Kidney tubule cell (primary cell): Measurements from ENCODE around the gene NUP205.

Source experiments
- DNase-seq: peaks from one replicate; pipeline ENCODE4 v3.0.0-alpha.2; 2018; ENCODE audit warnings: low spot score

The NUP205 gene

DNA sequence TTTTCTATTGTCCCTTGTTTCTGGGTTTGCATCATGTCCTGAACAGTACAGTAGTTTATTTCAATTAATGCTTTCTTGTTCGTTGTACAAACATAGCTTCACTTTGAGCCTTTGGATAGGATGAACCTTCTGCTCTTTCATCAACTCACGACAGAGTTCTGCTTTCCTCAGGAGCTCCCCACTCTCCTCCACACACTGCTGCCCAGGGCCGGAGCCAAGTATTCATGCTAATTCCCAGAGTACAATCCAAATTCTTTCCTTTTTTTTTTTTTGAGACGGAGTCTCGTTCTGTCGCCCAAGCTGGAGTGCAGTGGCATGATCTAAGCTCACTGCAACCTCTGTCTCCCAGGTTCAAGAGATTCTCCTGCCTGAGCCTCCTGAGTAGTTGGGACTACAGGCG lies 7.5 kb upstream of the NUP205 start:
- DNase-seq: no peak

DNA sequence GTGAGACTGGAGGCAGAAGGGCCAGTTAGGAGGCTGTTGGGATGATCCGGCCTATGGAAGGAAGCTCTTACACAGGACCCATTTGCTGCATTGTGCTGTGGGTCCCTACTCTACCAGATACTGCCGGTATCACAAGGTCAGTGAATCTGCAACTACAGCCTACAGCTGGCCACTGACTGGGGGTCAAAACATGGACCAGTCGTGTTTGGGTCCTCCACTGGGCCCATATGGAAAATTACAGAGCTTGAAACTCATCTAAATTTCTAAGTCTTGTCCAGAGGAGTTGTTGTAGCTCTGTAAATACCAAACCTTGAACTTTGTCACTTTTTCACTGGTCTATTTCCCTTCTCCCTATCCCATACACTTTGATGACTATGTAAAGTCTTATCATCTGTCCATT lies 5.6 kb upstream of the NUP205 start:
- DNase-seq: no peak

DNA sequence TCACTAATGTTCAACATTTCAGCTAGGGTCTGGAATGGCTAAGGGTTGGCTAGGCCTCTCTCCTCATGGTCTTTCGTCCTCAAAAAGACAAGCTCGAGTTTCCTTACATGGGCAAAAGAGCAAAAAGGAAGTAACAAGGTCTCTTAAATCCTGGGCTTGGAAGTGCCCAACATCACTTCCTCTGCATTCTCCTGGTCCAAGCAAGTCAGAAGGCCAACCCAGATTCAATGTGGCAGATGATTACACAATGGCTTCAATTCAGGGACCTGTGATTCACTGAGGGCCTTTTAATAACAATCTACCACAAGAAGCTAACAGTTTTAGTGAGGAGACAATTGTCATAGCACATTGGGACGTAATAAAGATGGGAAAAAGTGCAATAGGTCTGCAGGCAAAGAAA lies 4.4 kb upstream of the NUP205 start:
- no peak for DNase-seq

GRCh38 chr7:135558337-135558767 lies 635 bp downstream of the NUP205 start:
- peak; percentile 61 for DNase-seq

- no peak for DNase-seq
These were observed 1.2 kb downstream of the NUP205 start for GRCh38 chr7:135558881-135559280.

DNA sequence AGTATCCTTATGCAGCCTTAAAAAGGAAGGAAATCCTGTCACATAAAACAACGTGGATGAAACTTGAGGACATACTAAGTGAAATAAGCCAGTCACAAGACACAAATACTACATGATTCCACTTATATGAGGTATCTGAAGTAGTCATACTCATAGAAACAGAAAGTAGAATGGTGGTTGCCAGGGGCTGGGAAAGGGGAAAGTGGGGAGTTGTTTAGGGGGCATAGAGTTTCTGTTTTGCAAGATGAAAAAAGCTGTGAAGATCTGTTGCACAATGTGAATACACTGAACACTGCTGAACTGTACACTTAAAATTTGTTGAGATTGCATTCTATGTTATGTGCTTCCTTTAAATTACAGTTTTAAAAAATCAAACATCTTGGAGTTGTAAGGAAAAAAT lies 2.9 kb downstream of the NUP205 start:
- no peak for DNase-seq

DNA sequence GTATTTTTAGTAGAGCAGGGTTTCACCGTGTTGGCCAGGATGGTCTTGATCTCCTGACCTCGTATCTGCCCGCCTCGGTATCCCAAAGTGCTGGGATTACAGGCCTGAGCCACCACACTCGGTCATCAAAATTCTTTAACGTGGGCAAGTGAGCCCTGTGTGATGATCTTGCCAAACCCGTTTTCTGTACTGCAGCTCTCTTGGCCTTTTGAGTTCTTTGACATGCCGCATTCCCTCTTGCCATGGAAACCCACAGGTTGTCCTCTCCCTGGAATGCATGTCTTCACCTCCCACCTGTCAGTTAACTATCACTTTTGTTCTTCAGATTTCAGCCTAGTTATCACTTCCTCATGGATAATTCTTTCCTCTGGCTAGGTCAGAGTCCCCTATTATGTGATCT lies 5.0 kb downstream of the NUP205 start:
- peak; percentile 15 for DNase-seq

DNA sequence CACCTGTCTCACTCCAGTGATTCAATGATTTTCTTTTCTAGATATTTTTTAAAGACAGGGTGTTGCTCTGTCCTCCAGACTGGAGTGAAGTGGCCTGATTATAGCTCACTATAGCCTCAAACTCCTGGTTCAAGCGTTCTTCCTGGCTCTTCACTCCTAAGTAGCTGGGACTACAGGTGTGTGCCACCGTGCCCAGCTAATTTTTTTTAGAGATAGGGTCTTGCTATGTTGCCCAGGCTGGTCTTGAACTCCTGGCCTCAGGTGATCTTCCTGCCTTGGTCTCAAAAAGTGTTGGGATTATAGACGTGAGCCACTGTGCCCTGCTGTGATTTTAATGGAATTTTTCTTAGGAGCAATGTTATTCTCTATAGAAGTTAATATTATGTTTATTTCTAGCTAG lies 14.1 kb downstream of the NUP205 start:
- DNase-seq: no peak

- DNase-seq: no peak
These were observed 15.8 kb downstream of the NUP205 start for GRCh38 chr7:135573541-135573940.

DNA sequence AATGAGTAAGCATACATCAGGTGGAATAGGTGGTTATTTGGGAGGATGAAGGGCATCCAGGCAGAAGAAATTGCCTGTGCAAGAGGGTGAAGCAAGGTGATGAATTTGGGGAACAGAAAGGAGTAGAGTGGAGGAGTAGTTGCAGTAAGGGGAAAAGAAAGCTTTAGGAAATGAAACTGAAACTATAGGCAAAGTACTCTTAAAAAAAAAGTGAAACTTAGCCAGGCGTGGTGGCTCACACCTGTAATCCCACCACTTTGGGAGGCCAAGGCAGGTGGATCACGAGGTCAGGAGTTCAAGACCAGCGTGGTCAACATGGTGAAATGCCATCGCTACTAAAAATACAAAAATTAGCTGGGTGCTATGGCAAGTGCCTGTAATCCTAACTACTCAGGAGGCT lies 17.6 kb downstream of the NUP205 start:
- DNase-seq: no peak

GRCh38 chr7:135578569-135578968 lies 20.9 kb downstream of the NUP205 start:
- DNase-seq: no peak

DNA sequence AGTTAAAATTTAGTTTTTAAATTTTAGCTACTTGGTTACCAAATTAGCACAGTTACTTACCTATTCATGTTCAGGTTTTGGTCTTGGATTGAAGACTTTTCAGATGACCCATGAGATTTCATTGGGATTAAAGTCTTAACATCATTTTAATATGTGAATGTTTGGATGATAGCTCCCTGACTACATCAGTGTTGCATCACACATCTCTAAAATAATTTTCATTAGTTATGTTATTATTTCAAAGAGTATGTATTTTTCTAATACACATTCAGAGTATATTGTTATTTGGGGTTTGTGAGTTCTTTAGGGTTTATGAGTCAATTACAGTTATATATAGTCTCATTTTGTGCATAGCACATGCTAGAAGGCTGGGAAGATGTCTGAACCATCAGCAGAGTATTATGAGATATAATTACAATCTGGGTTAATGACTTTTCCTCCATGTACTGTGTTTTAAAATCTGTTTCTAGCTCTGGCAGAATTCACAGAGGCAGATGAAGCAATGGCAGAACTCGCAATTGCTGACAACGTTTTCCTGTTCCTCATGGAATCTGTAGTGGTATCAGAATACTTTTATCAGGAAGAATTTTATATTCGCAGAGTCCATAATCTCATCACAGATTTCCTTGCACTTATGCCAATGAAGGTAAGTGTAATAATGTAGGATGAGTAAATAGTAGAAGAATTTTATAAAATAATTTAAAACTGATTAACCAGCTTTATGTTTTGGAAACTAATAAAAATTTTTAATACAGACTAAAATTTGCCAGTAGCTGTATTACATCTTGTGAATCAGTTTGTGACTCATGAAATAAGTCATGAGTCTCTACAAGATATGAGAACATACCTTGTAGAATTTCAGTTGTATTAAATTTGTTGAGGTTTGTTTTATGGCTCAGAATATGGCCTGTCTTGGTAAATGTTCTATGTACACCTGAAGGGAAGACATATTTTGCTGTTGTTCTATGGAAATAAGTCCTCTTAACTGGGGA lies 26.9 kb downstream of the NUP205 start:
- DNase-seq: no peak

DNA sequence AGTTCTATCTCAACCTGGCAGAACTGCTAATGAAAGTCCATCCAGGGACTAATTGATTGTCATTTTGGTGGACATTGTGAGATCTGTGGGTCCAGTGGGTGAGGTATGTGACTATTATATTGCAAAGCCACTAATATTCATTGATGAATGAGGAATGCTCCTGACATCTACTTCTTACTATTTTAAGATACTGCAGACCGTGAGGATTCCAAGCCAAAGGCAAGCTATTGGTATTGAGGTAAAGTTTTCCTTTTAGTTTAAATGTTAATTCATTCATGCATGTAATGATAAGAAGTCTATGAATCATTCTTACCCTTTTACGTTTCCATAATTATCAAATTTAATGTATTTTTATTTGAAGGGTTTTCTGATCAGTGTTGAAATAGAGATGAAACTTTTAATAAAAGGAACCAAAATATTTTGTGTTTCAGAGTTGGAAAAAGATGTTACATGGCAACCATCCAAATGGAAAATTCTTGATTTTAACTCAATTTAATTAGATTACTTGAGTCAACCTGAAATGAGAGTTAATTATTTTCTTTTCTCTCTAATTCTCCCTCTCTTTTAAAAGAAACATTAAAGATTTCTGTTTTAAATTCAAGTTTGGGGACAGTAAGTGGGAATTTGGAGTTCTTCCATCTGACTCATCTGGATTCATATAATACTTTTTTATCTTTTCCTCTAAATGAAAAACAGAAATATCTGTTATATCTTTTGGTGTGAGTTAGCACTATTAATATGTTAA lies 39.6 kb downstream of the NUP205 start:
- no peak for DNase-seq

- no peak for DNase-seq
These were observed 40.2 kb downstream of the NUP205 start for GRCh38 chr7:135597926-135598305.

DNA sequence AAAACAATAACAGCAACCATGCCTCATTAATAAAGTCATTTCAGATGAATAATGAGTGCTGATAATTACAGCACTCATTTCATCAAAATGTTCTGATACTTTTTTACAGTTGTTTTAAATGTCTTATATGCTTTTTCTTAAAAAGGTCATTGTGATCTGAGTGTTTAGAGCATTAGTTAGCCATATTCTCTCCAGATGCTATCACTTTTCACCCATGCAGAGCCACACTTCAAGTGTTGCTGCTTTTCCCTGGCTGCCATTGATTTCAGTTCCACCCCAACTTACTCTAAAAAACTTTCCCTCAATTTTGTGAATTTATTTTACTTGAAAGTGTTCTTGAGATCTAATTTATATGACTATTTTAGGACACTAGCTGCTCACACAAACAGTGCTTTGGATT lies 41.8 kb downstream of the NUP205 start:
- no peak for DNase-seq

GRCh38 chr7:135600226-135600625 lies 42.5 kb downstream of the NUP205 start:
- DNase-seq: no peak

- peak; percentile 10 for DNase-seq
These were observed 43.5 kb downstream of the NUP205 start for GRCh38 chr7:135601182-135601581.

GRCh38 chr7:135602304-135602703 lies 44.6 kb downstream of the NUP205 start:
- no peak for DNase-seq

DNA sequence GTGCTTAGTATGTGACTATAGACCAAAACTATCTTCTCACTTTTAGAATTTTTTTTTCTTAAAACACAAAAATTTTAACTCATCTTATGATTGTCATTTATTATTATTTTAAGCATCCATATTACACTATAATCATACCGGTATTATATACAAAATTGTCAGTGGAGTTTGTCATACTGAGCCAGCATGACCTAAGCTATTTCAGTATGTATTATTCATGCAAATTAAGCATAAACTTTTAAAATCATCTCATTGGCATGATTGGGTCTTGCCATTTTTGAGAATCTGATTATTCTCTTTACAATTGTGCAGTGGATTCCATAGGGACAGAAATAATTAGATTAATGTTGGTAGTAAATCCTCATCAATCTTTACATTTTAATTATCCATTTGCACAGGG lies 58.4 kb downstream of the NUP205 start:
- no peak for DNase-seq

GRCh38 chr7:135617781-135618180 lies 60.1 kb downstream of the NUP205 start:
- DNase-seq: no peak

GRCh38 chr7:135618510-135618909 lies 60.8 kb downstream of the NUP205 start:
- DNase-seq: no peak

- no peak for DNase-seq
These were observed 62.7 kb downstream of the NUP205 start for GRCh38 chr7:135620447-135620846.
